Astrocyte of the spinal cord (primary cell): Measurements from ENCODE around the gene KLF16.
"Not testable (repeated sequence)": the region's sequence is repeated elsewhere in the genome, so short reads cannot be mapped to it uniquely, and the experiment has no call there.

Source experiments
- DNase-seq: peaks from one replicate; pipeline ENCODE4 v3.0.0; 2011; ENCODE audit warnings: low read depth, low spot score
- H3K4me3 ChIP-seq: 2 replicates; pipeline ENCODE4 v1.5.1; 2011; ENCODE audit warnings: low read depth, mild to moderate bottlenecking, low read length, moderate library complexity
- in situ Hi-C: cut with HindIII; loops from 2 replicates; pipeline ENCODE4 v1.10.0; 2017; ENCODE audit warnings: low sequenced_read_pairs
- TF ChIP-seq, protein P1 (sequence below): IDR thresholded peaks from 2 replicates; pipeline ENCODE4 v1.5.1; 2012; ENCODE audit warnings: low read depth, mild to moderate bottlenecking, low read length, inconsistent platforms

KLF16 gene

DNA sequence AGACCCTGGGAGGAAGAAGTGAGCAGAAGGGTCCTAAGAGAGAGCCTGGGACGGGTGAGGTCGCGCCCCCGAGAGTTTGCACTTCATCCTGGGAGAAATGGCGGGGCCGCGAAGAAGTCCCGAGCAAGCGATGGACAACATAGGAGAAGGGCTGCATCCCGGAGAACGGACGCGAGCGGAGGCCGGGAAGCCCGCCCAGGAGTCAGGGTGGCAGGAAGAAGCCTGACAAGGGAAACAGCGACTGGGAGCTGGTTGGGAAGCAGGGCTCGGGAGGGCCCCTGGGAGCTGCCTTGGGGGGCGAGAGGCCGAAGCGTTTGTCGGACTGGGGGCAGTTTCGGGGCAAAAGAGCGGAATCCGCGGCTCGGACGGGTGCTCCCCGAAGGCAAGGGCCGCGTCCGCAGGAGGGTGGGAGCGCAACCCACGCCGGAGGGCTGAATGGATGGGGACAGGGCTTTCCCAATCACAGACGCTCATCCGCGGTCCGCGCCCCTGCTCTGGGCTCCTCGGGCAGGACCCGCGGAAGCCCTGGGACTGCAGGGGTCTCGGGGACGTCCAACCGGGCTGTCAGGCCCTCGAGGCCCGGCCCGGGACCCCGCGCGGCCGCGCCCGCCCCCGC is 21.4 kb upstream of the KLF16 start:
- TF ChIP-seq, protein P1, sequence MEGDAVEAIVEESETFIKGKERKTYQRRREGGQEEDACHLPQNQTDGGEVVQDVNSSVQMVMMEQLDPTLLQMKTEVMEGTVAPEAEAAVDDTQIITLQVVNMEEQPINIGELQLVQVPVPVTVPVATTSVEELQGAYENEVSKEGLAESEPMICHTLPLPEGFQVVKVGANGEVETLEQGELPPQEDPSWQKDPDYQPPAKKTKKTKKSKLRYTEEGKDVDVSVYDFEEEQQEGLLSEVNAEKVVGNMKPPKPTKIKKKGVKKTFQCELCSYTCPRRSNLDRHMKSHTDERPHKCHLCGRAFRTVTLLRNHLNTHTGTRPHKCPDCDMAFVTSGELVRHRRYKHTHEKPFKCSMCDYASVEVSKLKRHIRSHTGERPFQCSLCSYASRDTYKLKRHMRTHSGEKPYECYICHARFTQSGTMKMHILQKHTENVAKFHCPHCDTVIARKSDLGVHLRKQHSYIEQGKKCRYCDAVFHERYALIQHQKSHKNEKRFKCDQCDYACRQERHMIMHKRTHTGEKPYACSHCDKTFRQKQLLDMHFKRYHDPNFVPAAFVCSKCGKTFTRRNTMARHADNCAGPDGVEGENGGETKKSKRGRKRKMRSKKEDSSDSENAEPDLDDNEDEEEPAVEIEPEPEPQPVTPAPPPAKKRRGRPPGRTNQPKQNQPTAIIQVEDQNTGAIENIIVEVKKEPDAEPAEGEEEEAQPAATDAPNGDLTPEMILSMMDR: no peak
- no peak for DNase-seq
- peak overlapping the region; percentile 90 for H3K4me3 ChIP-seq
- in situ Hi-C loops: no loop called here

DNA sequence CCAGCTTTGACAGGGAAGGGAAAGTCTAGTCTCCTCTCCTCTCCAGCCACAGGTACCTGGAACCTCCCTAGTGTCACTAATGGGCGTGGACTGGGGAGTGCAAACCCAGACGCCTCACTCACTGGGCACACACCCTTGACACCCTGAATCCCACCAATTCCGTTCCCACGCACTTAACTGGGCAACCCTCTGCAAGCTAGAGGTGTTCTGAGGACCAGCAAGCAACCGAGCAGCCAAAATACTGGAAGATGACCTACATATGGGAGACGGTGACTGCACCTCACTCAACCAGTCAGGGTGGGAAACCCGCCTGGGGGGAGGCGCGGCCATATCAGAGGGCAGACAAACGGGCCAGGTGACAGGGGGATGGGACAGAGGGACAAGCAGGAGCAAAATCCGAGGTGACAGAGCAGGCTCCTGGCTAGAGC is 20.9 kb upstream of the KLF16 start:
- H3K4me3 ChIP-seq: peak overlapping the region; percentile 90
- TF ChIP-seq, protein P1: no peak
- DNase-seq: no peak
- in situ Hi-C loops: no loop called here

DNA sequence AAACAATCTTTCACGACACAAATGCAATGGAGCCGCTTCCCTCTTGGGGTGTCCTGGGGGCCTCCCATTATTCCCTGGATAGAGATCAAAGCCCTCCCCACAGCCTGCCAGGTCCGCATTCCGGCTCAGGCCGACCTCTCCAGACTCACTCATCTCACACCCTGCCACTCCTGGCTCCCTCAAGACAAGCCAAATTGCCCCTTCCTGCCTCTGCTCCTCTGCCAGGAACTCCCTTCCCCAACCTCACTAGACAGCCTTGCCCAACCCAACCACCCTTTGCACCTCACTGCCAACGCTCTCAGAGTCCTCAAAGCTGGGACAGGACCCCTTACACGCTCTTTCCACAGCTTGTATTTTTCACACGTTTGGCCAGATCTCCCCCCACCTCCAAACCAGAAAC is 20.4 kb upstream of the KLF16 start:
- TF ChIP-seq, protein P1: no peak
- DNase-seq: no peak
- H3K4me3 ChIP-seq: peak overlapping the region; percentile 90
- in situ Hi-C loops: no loop called here

DNA sequence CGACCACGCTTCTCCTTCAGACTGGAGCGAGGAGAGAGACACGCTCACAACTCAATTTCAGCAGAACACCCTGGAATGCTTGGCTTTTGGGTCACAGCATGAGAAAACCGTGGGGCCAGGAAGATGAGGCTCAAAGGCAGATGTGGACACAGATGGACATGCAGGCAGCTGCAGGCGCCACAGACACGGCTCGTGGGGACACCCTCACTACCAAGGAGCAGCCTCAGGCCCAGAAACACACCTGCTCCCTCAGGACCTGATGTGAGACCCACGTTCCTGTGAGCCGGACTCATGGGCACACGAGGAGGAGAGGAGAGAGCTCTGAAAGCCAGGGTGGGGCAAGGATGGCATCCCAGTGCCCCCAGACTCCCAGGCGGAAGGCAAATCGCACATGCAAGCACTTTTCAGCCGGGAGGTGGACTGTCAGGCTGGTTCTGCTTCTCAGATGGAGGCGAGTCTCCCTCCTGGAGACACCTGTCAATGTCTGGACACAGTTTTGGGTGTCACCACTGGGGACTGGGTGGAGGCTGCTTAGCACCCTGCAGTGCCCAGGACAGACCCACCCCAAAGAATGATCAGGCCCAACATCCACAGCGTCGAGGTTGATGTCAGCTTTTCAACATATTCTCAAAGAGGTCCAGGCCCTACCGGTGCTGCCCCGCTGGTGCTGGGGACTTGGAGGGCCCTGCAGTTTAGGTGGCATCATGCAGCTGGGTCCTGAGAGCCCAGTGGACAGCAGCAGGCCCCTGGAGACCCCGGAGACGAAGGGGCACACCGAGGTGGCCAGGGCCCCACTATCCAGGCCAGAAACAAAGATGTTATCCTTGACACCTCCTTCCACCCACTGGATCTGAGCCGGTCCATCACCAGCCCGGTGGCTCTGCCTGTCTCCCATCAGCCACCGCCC is 19.7 kb upstream of the KLF16 start:
- no peak overlapping the region for H3K4me3 ChIP-seq
- TF ChIP-seq, protein P1: no peak
- no peak for DNase-seq
- in situ Hi-C loops: no loop called here

DNA sequence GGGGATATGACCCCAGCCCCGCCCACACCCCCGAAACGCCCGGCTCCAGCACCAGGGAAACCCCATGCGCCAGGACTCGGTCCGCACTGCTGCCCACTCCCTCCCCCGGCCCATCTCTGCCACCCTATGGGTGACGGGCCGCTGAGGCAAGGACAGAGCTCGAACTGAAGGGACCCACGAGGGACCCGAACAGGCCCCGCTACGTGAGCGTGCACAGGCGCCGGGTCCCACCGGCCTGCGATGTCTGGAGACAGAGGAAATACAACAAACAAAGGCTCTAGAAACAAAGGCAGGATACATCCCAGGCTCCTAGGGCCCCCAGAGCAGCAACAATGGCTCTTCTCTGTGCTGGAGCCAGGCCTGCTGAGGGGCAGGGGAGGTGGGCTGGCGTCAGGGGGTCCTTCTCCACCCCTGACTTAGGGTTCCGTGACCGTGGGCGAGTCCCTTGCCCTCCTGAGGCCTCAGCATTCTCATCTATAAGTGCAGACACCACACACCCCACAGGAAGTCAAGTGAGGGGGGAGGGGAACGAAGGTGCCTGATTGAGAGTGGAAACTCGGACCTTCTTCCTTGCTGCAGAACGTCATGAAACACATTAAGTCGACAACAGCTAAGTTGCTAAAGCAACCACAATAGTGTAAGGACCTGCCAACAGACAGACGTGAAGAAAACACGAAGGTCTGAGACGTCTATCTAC is 18.9 kb upstream of the KLF16 start:
- TF ChIP-seq, protein P1: no peak
- no peak overlapping the region for H3K4me3 ChIP-seq
- in situ Hi-C loops: no loop called here

DNA sequence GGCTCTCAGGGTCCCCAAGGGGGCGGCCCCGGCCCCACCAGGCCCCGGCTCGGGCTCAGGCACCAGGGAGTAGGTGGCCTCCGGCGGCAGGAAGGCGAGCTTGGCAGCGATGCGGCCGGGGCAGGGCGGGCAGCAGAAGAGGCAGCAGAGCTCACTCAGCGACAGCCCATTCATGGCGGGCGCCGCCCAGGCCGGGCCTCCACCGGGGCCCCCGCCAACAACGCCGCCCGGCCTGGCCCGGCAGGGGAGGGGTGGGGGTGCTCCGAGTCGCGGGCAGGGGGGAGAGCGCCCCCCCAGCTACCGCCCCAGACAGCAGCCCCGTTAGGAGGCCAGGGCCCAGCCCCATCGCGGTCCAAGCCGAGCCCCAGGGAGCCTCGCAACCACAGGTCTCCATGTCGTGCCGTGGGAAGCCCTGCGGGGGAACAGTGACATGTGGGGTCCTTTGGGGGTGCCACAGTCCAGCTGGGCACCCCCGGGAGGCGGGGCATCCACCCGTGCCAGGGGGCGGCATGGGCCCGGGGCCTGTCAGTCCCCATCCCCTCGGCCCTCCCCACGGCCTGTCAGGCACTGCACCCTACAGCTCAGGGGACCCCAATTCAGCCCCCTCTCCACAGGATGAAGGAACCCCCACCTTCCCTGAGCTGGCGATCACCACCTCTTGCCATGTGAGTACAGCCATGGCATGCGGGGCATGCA is 18.2 kb upstream of the KLF16 start:
- H3K4me3 ChIP-seq, DNase-seq, in situ Hi-C loops: not testable (repeated sequence)

More for the DNA sequence above, 18.9 kb upstream of the KLF16 start:
- DNase-seq: no peak
